ENCODE results near the gene IGSF11. TPM values are rescaled to one million over a fixed set of nuclear protein-coding genes. Genes with fewer than 3 reads are reported as not detected.

Gene IGSF11
- total and polyA plus RNA-seq, 9 of the 15 experiments (the other 6 are each of a cell fraction or from before 2014, with no cell fraction given) = 1.2 to 2.8 (median 1.7) TPM

DNA sequence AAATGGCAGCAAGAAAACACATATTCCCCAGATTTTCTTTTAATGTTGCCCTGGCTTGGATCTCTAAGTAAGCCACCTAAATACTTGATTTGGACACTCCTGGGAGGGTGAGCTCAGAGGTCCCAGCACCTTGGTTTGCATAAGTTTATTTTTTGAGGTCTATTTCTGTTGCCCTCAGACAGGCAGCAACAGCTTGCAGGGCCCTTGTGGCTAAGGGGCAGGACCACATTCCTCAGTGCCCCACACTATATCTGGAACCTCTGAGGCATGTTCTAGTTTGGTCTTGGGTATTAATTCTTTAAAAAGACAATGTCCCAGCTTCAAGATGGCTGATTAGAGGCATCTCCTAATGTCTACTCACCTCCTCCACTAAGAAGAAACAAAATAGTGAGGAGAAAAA lies 57.5 kb downstream of the IGSF11 start:
- ATAC-seq = no peak
- Histone ChIP-seq H4K20me1 (replicated peaks; ENCODE audit: control insufficient read depth, insufficient read depth, low read length) (no peaks in the 10 kb centered on the region), H3K36me3 (ENCODE audit: control insufficient read depth, insufficient read depth, low read length) (no peaks in the 10 kb centered on the region), H3K27me3 (ENCODE audit: control insufficient read depth in 2 of 2, insufficient read depth in 2 of 2, low read length in 2 of 2) (no peaks in the 10 kb centered on the region), H3K9me3 (replicated peaks; ENCODE audit: control insufficient read depth, insufficient read depth, low read depth, low read length) (no peaks in the 10 kb centered on the region), H2AFZ (ENCODE audit: low read depth, low read length) (no peak overlapping the region), H3K9ac (ENCODE audit: insufficient read depth in 1 of 2, low read depth in 2 of 2, low read length in 2 of 2) (no peak overlapping the region), H3K9me1 (ENCODE audit: control insufficient read depth, insufficient read depth, low read length) (no peaks in the 10 kb centered on the region), H3K4me3 (no peak overlapping the region), H3K27ac (ENCODE audit: extremely low read depth, low read depth, low read length) (no peak overlapping the region), H3K79me2 (ENCODE audit: control insufficient read depth, insufficient read depth, low read length) (no peaks in the 10 kb centered on the region), H3K4me1 (replicated peaks in 1 of 2; ENCODE audit: control insufficient read depth in 2 of 2, insufficient read depth in 2 of 2, low read length in 2 of 2) (no peaks in the 10 kb centered on the region; a peak in 1 of 5 replicates), H3K4me2 (ENCODE audit: insufficient read depth, low read length) (no peak overlapping the region)
- ChIA-PET POLR2A (interaction anchor here (0.8 kb wide), 1 partner anchor 9 kb away, joined by 3 read pairs; no protein-coding TSS in a partner anchor), CTCF (ENCODE audit: low intra/inter-chr PET ratio) (no interaction called here)
- TF ChIP-seq CC2D1A (IDR thresholded peaks at IDR 0.05) = no peak
- no peak for TF ChIP-seq YY1 (IDR thresholded peaks at IDR 0.05; ENCODE audit: borderline replicate concordance in 1 of 3, control insufficient read depth in 1 of 3, extremely low read depth in 1 of 3, insufficient read depth in 3 of 3, insufficient read length in 1 of 3, insufficient replicate concordance in 2 of 3, low read depth in 1 of 3, low read length in 2 of 3)
- TF ChIP-seq, protein P1, sequence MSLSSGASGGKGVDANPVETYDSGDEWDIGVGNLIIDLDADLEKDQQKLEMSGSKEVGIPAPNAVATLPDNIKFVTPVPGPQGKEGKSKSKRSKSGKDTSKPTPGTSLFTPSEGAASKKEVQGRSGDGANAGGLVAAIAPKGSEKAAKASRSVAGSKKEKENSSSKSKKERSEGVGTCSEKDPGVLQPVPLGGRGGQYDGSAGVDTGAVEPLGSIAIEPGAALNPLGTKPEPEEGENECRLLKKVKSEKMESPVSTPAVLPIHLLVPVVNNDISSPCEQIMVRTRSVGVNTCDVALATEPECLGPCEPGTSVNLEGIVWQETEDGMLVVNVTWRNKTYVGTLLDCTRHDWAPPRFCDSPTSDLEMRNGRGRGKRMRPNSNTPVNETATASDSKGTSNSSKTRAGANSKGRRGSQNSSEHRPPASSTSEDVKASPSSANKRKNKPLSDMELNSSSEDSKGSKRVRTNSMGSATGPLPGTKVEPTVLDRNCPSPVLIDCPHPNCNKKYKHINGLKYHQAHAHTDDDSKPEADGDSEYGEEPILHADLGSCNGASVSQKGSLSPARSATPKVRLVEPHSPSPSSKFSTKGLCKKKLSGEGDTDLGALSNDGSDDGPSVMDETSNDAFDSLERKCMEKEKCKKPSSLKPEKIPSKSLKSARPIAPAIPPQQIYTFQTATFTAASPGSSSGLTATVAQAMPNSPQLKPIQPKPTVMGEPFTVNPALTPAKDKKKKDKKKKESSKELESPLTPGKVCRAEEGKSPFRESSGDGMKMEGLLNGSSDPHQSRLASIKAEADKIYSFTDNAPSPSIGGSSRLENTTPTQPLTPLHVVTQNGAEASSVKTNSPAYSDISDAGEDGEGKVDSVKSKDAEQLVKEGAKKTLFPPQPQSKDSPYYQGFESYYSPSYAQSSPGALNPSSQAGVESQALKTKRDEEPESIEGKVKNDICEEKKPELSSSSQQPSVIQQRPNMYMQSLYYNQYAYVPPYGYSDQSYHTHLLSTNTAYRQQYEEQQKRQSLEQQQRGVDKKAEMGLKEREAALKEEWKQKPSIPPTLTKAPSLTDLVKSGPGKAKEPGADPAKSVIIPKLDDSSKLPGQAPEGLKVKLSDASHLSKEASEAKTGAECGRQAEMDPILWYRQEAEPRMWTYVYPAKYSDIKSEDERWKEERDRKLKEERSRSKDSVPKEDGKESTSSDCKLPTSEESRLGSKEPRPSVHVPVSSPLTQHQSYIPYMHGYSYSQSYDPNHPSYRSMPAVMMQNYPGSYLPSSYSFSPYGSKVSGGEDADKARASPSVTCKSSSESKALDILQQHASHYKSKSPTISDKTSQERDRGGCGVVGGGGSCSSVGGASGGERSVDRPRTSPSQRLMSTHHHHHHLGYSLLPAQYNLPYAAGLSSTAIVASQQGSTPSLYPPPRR (CRISPR knock-in tag; IDR thresholded peaks at IDR 0.05; ENCODE audit: borderline replicate concordance) = no peak
- no peak for TF ChIP-seq FUS (optimal IDR thresholded peaks at IDR 0.05; ENCODE audit: low read depth, low read length)
- no peak for TF ChIP-seq CBX5 (IDR thresholded peaks at IDR 0.05; ENCODE audit: borderline replicate concordance, low read depth)
- no peak for TF ChIP-seq SRF (CRISPR knock-in tag; IDR thresholded peaks at IDR 0.05)
- TF ChIP-seq PYGO2 (tag; IDR thresholded peaks at IDR 0.05) = no peak
- no peak for TF ChIP-seq ETV5 (CRISPR knock-in tag; IDR thresholded peaks at IDR 0.05; ENCODE audit: low read depth)
- TF ChIP-seq DACH1 (IDR thresholded peaks at IDR 0.05; ENCODE audit: partially characterized antibody) = no peak
- no peak for TF ChIP-seq TSC22D4 (tag; IDR thresholded peaks at IDR 0.05)
- TF ChIP-seq, protein P2, sequence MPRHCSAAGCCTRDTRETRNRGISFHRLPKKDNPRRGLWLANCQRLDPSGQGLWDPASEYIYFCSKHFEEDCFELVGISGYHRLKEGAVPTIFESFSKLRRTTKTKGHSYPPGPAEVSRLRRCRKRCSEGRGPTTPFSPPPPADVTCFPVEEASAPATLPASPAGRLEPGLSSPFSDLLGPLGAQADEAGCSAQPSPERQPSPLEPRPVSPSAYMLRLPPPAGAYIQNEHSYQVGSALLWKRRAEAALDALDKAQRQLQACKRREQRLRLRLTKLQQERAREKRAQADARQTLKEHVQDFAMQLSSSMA (CRISPR knock-in tag; IDR thresholded peaks at IDR 0.05) = no peak
- TF ChIP-seq NCOA1 (IDR thresholded peaks at IDR 0.05; ENCODE audit: low read depth) = no peak
- no TSS peak for BruUV-seq (replicated peaks)
- in situ Hi-C loops (cut with MboI) (no loop called here), intact Hi-C loops (cut with micrococcal nuclease) (no loop called here)
- FAIRE-seq = no peak
- DNase-seq (ENCODE audit: extremely low read depth in 1 of 4, low spot score in 3 of 4) = no peak
